ENCODE results near the gene CACNA1A. TPM values are rescaled to one million over a fixed set of nuclear protein-coding genes. Genes with fewer than 3 reads are reported as not detected.

Gene CACNA1A
- total RNA-seq, 2 experiments from 2014 or later = 0.30 to 0.45 TPM

DNA sequence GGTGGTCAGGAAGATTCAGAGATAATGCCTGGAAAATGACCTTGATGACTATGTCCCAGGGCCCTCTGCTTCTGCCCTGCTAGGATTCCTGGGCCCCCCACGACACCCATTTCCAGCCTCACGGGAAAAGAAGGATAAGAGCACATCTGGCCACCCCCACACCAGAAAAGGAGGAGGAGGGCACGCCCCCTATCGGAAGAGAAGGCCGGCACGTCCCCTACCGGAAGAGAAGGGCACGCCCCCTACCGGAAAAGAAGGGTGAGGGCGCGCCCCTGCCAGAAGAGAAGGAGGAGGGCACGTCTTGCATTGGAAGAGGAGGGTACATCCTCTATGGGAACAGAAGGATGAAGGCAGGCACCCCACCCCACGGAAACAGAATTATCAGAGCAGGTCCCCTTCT lies 271.8 kb downstream of the CACNA1A start:
- peak overlapping the region; percentile 12 for H3K4me3 ChIP-seq (ENCODE audit: low read length)
- CTCF ChIA-PET = interaction anchor here (1.2 kb wide), 1 partner anchor 39 kb away, joined by 3 read pairs; no protein-coding TSS in a partner anchor
- peak; percentile 77 for TF ChIP-seq CTCF (IDR thresholded peaks at IDR 0.05)
- Mint-ChIP-seq H3K27me3 (no peaks in the 10 kb centered on the region), H3K27ac (no peak overlapping the region), H3K9me3 (no peaks in the 10 kb centered on the region), H3K4me1 (ENCODE audit: low read depth) (peaks cover 14% of the 10 kb centered on the region), H3K4me3 (peak overlapping the region; percentile 46), H3K36me3 (ENCODE audit: low read depth) (no peaks in the 10 kb centered on the region)
- peaks cover 0 to 17% of the 10 kb centered on the region in 2 experiments for H3K9me3 ChIP-seq (ENCODE audit: control insufficient read depth in 1 of 2, insufficient read depth in 1 of 2, low read length in 2 of 2)
- no peak overlapping the region for H3K27ac ChIP-seq (ENCODE audit: low read depth in 1 of 2, low read length in 2 of 2)
- ATAC-seq (ENCODE audit: poor library complexity) = peak; percentile 94
- intact Hi-C loops (cut with DNase I, micrococcal nuclease) = loop anchor here in 1 of 2 experiments (1.0 kb wide), 1 partner anchor 84 kb away; the partner anchor contains the start of genes IER2 and STX10
- peaks cover 14% of the 10 kb centered on the region for H3K4me1 ChIP-seq (ENCODE audit: insufficient read depth, low read length)
- POLR2A ChIA-PET = no interaction called here
- H3K36me3 ChIP-seq (ENCODE audit: insufficient read depth, low read length) = no peaks in the 10 kb centered on the region
- no peaks in the 10 kb centered on the region for H3K27me3 ChIP-seq (ENCODE audit: control insufficient read depth in 1 of 2, insufficient read depth in 2 of 2, low read length in 2 of 2)
- DNase-seq = peak; percentile 34 to 80 (median 57)

- no peak overlapping the region for H3K4me3 ChIP-seq (ENCODE audit: low read length)
- peaks cover 14% of the 10 kb centered on the region for H3K4me1 ChIP-seq (ENCODE audit: insufficient read depth, low read length)
- POLR2A ChIA-PET = interaction anchor here (1.4 kb wide), 1 partner anchor 79 kb away, joined by 3 read pairs; no protein-coding TSS in a partner anchor
- ATAC-seq (ENCODE audit: poor library complexity) (no peak), DNase-seq (no peak)
- CTCF ChIA-PET = interaction anchor here (1.1 kb wide), 1 partner anchor 82 kb away, joined by 3 read pairs; the partner anchor contains the start of genes IER2 and STX10
- Mint-ChIP-seq H3K27me3 (no peaks in the 10 kb centered on the region), H3K9me3 (no peaks in the 10 kb centered on the region), H3K27ac (no peak overlapping the region), H3K4me1 (ENCODE audit: low read depth) (peaks cover 14% of the 10 kb centered on the region), H3K36me3 (ENCODE audit: low read depth) (no peaks in the 10 kb centered on the region), H3K4me3 (no peak overlapping the region)
- H3K36me3 ChIP-seq (ENCODE audit: insufficient read depth, low read length) = no peaks in the 10 kb centered on the region
- H3K9me3 ChIP-seq (ENCODE audit: control insufficient read depth in 1 of 2, insufficient read depth in 1 of 2, low read length in 2 of 2) = peaks cover 0 to 17% of the 10 kb centered on the region in 2 experiments
- TF ChIP-seq CTCF (IDR thresholded peaks at IDR 0.05) = no peak
- intact Hi-C loops (cut with DNase I, micrococcal nuclease) = no loop called here
- no peak overlapping the region for H3K27ac ChIP-seq (ENCODE audit: low read depth in 1 of 2, low read length in 2 of 2)
- no peaks in the 10 kb centered on the region for H3K27me3 ChIP-seq (ENCODE audit: control insufficient read depth in 1 of 2, insufficient read depth in 2 of 2, low read length in 2 of 2)
Observed at GRCh38 chr19:13231663-13232062, 274.6 kb downstream of the CACNA1A start.

- Mint-ChIP-seq H3K4me3 (no peak overlapping the region), H3K36me3 (ENCODE audit: low read depth) (no peaks in the 10 kb centered on the region), H3K27me3 (peaks cover 5% of the 10 kb centered on the region), H3K4me1 (ENCODE audit: low read depth) (peaks cover under 1% of the 10 kb centered on the region), H3K9me3 (no peaks in the 10 kb centered on the region), H3K27ac (no peak overlapping the region)
- Histone ChIP-seq H3K9me3 (ENCODE audit: control insufficient read depth in 1 of 2, insufficient read depth in 1 of 2, low read length in 2 of 2) (no peaks in the 10 kb centered on the region), H3K27ac (ENCODE audit: low read depth in 1 of 2, low read length in 2 of 2) (no peak overlapping the region), H3K27me3 (ENCODE audit: control insufficient read depth in 1 of 2, insufficient read depth in 2 of 2, low read length in 2 of 2) (no peaks in the 10 kb centered on the region), H3K4me1 (ENCODE audit: insufficient read depth, low read length) (peaks cover under 1% of the 10 kb centered on the region), H3K36me3 (ENCODE audit: insufficient read depth, low read length) (no peaks in the 10 kb centered on the region), H3K4me3 (ENCODE audit: low read length) (no peak overlapping the region)
- ATAC-seq (ENCODE audit: poor library complexity) (no peak), DNase-seq (no peak)
- intact Hi-C loops (cut with DNase I, micrococcal nuclease) = no loop called here
- TF ChIP-seq CTCF (IDR thresholded peaks at IDR 0.05) = no peak
- ChIA-PET CTCF (no interaction called here), POLR2A (no interaction called here)
Observed at GRCh38 chr19:13229246-13229645, 277.0 kb downstream of the CACNA1A start.
